Thymus (tissue), 11 donors: ENCODE data around the gene NRXN2. TPM values are rescaled to one million over a fixed set of nuclear protein-coding genes. Genes with fewer than 3 reads are reported as not detected.

Experiments used
- DNase-seq, 9 donors: peaks; one replicate each; pipeline ENCODE4 v3.0.0-alpha.2; 2013; ENCODE audit warnings: low spot score in 9 of 9, low read depth in 6 of 9, missing footprints in 1 of 9
- H3K27ac ChIP-seq, 2 donors: one replicate each; pipeline ENCODE4 v1.5.1; 2013; ENCODE audit warnings: control low read depth in 1 of 2, low read depth in 1 of 2, low read length in 1 of 2, mild to moderate bottlenecking in 1 of 2, moderate library complexity in 1 of 2
- H3K27me3 ChIP-seq, 2 donors: one replicate each; pipeline ENCODE4 v1.5.1; 2013; ENCODE audit warnings: low read length in 1 of 2; ENCODE audit not compliant: control insufficient read depth in 2 of 2, insufficient read depth in 1 of 2
- H3K36me3 ChIP-seq, 2 donors: one replicate each; pipeline ENCODE4 v1.5.1; 2013; ENCODE audit warnings: low read length in 1 of 2, mild to moderate bottlenecking in 1 of 2, moderate library complexity in 1 of 2; ENCODE audit not compliant: control insufficient read depth in 2 of 2, insufficient read depth in 2 of 2
- H3K4me1 ChIP-seq, 2 donors: one replicate each; pipeline ENCODE4 v1.5.1; 2013; ENCODE audit warnings: low read length in 2 of 2; ENCODE audit not compliant: control insufficient read depth in 2 of 2, insufficient read depth in 2 of 2
- H3K4me3 ChIP-seq, 2 donors: one replicate each; pipeline ENCODE4 v1.5.1; 2013; ENCODE audit warnings: low read length in 2 of 2, control low read depth in 1 of 2, mild to moderate bottlenecking in 1 of 2
- H3K9me3 ChIP-seq, 2 donors: one replicate each; pipeline ENCODE4 v1.5.1; 2013; ENCODE audit warnings: low read length in 1 of 2, mild to moderate bottlenecking in 1 of 2; ENCODE audit not compliant: control insufficient read depth in 2 of 2, insufficient read depth in 1 of 2
- WGBS: extraction: QIAGEN DNeasy Blood & Tissue Kit; methylation state at CpG from one replicate; pipeline ENCODE4 v1.1.7; 2013; 5-methylcytosine and 5-hydroxymethylcytosine counted together
- polyA plus RNA-seq: library from polyadenylated mRNA; stranded (reverse); fragments of 200-250 nt; gene quantifications from one replicate; pipeline ENCODE4 v1.2.3, GENCODE V29; 2013
- total RNA-seq: library from RNA; stranded (reverse); fragments of 120-200 nt; gene quantifications from one replicate; pipeline ENCODE4 v1.2.4, GENCODE V29; 2013
- donor health status: healthy.

The NRXN2 gene
- total and polyA plus RNA-seq, 2 donors = 0.85 to 1.6 TPM

DNA sequence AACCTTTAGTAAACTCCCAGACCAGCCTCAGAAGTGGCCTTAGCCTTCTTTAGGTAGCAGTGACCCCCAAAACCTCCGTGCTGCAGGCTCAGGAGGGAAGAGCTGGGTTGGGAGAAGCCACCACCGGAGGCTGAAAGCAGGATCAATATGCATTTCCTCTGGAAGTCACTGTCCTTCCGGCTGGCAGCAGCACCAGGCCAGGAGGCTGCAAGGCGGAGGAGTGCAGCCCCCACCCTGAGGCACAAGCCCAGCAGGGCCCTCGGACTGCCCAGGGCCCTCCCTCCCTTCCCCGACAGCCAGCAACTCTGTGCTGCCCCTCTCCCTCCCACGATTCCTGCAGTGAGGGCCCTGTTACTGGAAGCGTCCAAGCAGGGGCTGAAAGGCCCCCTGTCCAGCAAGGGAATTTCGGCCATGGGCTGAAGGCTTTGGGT lies 3.2 kb upstream of the NRXN2 start:
- WGBS = 92% methylated on average over 9 of the region's 9 CpGs
- Histone ChIP-seq H3K27me3 (peaks cover 16 to 23% of the 10 kb centered on the region in 2 donors), H3K9me3 (no peaks in the 10 kb centered on the region), H3K36me3 (peaks cover 19 to 21% of the 10 kb centered on the region in 2 donors), H3K27ac (no peak overlapping the region), H3K4me3 (no peak overlapping the region), H3K4me1 (peaks cover 5 to 22% of the 10 kb centered on the region in 2 donors)
- DNase-seq = no peak

DNA sequence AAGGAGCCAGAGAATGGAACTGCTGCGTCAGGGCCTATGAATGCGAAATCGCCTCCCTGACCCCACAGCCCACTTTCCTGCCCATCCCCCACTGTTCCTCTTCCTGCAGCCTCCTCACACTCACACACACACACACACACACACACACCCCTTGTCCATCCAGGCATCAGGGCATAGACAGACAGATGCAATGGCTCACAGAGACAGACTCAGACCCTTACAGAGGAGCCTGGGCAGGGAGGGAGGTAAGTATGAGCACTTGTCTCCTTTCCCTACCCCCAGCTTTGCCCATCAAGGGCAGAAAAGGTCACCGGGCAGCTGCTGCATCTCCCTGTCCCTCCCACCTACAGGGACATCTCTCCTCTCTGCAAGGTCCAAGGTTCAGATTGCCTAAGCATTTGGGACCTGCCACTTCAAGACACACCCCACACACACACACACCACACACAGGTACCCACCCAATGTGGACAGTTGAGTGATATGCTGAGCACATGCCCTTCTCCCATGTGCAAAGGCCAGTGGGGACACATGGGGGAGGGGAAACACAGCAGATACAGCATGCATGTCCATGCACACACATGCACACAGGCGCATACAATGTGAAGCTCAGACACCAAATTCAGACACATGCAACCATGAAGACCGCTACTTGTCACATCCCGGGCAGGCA lies 2.0 kb upstream of the NRXN2 start:
- H3K9me3 ChIP-seq = no peaks in the 10 kb centered on the region
- peaks cover 5 to 22% of the 10 kb centered on the region in 2 donors for H3K4me1 ChIP-seq
- H3K27ac ChIP-seq = no peak overlapping the region
- peaks cover 25 to 36% of the 10 kb centered on the region in 2 donors for H3K27me3 ChIP-seq
- WGBS = 93% methylated on average over 7 of the region's 7 CpGs
- no peak overlapping the region for H3K4me3 ChIP-seq
- DNase-seq = no peak
- peaks cover 11 to 12% of the 10 kb centered on the region in 2 donors for H3K36me3 ChIP-seq

DNA sequence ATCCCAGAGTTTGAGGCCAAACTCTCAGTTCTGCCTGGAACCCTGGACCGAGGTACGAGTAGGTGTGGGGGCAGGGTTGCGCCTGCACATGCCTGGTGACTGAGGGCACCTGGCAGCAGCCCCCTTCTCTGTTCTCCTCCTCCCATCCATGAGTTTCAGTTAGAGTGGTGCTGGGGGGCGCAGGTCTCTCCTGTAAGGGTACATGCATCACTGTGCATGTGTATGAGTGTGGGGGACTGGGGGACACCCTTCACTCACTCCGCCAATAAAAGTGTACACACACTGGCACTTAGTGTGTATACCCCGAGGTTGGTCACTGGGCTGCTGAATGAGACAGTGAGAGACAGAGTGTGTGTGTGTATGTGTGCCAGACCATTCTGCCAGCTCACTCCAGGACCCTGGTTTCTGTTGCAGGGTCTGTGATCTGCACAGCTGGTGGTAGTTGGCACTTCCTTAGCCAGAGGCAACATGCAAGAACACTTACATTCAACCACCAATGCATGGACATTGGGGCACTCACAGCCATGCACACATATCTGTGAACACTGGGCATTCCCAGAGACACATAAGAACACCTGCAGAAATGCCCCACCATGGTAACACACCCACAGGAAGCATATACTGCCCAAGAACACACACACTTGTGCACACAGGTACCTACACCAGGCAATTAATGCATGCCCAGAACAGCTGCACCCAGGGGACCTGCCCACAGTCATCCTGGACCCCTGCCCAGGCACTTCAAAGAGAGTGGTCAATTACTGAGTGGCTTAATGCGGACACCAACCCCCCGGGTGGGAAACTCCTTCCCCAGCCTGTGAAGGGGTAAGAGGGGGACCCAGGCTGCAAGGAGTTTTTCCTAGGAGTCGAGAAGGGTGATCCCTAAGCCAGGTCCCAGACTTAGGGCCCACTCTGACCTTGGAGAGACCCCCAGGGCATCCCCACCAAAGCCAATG lies 1.2 kb upstream of the NRXN2 start:
- Histone ChIP-seq H3K4me3 (no peak overlapping the region), H3K9me3 (no peaks in the 10 kb centered on the region), H3K4me1 (peaks cover 5 to 22% of the 10 kb centered on the region in 2 donors), H3K36me3 (peaks cover 11 to 12% of the 10 kb centered on the region in 2 donors), H3K27me3 (peaks cover 27 to 42% of the 10 kb centered on the region in 2 donors), H3K27ac (no peak overlapping the region)
- no peak for DNase-seq
- 71% methylated on average over 9 of the region's 9 CpGs for WGBS

DNA sequence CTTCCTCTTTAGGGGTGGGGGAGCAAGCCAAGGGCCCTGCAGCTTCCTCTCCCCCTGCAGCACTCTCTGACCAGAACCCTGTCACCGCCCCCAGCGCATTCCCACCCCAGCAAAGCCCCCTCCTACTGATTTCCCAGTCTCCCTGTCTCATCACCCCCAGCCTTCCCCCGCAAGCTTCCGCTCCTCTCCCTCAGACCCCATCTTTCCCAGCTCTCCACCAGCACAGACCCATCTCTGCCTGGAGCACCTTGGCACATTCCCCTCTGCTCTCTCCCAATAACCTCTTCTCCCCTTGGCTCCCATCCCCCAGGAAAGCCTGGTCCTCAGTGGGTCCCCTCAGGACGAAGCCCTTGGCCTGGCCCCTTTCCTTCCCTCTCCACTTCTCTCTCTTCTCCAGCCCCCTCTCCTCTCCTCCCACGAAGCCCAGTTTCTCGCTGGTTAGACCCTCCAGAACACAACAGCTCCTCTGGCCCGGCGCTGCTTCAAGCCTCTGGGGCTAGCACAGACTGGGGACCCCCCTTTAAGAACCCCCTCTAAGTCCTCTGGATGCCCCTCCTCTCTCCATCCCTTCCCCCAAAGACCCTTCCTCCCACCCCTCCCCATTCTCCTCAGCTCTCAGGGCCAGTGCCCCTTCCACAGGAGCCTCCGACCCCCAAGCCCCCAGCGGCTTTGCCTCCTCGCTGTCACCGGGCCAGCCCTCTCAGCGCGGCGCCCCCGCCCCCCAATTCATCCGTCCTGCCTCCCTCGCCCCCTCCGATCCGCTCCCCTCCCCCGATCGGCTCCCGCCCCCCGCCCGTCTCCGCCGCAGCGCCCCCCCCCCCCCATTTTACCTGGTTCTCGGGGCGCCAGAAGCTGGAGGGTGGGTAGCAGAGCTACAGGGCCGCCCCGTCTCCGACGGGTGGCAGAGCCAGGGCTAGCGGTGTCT lies 594 bp downstream of the NRXN2 start:
- H3K27me3 ChIP-seq = peaks cover 30 to 58% of the 10 kb centered on the region in 2 donors
- peak overlapping the region in 1 of 2 donors; percentile 78 for H3K4me3 ChIP-seq
- 13% methylated on average over 35 of the region's 36 CpGs for WGBS
- peaks cover 0 to 2% of the 10 kb centered on the region in 2 donors for H3K36me3 ChIP-seq
- DNase-seq = no peak
- no peak overlapping the region for H3K27ac ChIP-seq
- no peaks in the 10 kb centered on the region for H3K9me3 ChIP-seq
- H3K4me1 ChIP-seq = peaks cover 5 to 22% of the 10 kb centered on the region in 2 donors

DNA sequence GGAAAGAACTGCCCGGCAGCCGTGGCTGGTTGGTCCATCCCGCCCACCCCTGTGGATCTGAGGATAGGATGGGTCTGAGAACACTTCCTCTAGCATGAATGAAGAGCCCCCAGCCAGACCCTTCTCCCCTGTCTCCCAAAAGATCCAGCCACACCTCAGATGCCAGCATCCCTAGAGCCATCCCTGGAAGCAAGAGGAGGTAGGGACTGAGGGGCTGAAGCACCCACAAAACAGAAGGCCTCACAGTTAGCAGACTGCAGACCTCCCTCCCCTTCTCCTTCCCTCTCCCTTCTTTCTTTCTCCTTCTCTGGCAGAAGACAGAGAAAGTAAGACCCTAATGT lies 1.7 kb downstream of the NRXN2 start:
- Histone ChIP-seq H3K36me3 (no peaks in the 10 kb centered on the region), H3K9me3 (no peaks in the 10 kb centered on the region), H3K4me3 (no peak overlapping the region), H3K27me3 (peaks cover 34 to 69% of the 10 kb centered on the region in 2 donors), H3K4me1 (peaks cover 5 to 24% of the 10 kb centered on the region in 2 donors), H3K27ac (no peak overlapping the region)
- 91% methylated on average over 3 of the region's 3 CpGs for WGBS
- no peak for DNase-seq

DNA sequence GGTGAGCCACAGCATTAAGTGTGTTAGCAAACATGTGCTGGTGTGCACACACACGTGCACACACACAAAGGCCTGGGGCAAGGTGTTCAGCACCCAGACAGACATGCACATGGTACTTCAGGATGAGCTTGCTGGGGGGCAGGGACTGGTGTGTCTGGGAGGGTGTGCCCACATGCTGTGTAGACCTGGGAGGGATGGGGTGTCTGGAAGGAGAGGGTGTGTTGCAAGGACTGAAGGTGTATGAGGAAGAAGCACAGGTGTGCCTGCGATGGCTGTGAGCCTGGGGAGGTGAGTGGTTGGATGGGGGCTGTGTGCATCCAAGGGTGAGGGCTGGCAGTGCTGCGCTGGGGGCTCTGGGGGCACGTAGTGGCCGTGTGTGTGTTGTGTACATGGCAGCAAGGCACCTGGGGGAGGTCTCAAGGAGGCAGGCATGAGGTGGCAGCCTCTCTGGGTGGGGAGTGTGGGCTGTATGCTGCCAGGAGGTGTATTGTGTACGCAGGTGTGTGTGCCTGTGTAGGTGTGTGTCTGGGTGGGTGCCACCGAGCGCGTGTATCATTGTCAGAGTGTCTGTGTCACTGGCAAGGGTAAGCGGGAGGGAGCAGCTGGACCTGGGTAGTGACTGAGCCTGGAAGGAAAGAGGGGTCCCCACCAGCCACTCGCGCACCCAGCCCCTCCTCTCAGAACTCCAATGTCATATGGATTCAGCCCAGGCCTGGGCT lies 2.2 kb downstream of the NRXN2 start:
- DNase-seq = no peak
- H3K27me3 ChIP-seq = peaks cover 39 to 74% of the 10 kb centered on the region in 2 donors
- WGBS = 94% methylated on average over 12 of the region's 12 CpGs

DNA sequence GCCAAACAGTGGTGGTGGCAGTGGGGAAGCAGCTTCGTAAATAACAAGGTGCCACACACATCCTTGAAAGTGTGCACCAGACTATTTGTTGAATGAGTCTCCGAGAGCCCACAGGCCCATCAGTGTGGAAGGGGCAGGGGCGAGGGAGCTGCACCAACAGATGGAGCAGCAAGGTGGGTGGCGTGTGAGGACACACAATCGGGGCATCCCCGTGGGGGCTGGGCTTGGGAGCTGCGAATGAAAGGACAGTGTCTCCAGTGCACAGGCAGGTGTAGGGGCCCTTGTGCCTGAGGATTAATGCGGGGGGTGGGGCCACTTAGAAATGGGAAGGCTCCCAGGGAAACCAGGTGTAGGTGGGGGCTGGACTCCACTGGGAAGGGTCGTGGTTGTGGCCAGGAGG lies 2.8 kb downstream of the NRXN2 start:
- DNase-seq = no peak
- peaks cover 5 to 15% of the 10 kb centered on the region in 2 donors for H3K4me1 ChIP-seq
- 90% methylated on average over 9 of the region's 9 CpGs for WGBS
- H3K4me3 ChIP-seq = no peak overlapping the region
- H3K36me3 ChIP-seq = no peaks in the 10 kb centered on the region
- H3K27me3 ChIP-seq = peaks cover 45 to 81% of the 10 kb centered on the region in 2 donors
- H3K9me3 ChIP-seq = no peaks in the 10 kb centered on the region
- H3K27ac ChIP-seq = no peak overlapping the region

More for the DNA sequence above, 2.2 kb downstream of the NRXN2 start:
- H3K4me3 ChIP-seq = no peak overlapping the region
- H3K27ac ChIP-seq = no peak overlapping the region
- peaks cover 5 to 21% of the 10 kb centered on the region in 2 donors for H3K4me1 ChIP-seq
- no peaks in the 10 kb centered on the region for H3K9me3 ChIP-seq
- H3K36me3 ChIP-seq = no peaks in the 10 kb centered on the region

DNA sequence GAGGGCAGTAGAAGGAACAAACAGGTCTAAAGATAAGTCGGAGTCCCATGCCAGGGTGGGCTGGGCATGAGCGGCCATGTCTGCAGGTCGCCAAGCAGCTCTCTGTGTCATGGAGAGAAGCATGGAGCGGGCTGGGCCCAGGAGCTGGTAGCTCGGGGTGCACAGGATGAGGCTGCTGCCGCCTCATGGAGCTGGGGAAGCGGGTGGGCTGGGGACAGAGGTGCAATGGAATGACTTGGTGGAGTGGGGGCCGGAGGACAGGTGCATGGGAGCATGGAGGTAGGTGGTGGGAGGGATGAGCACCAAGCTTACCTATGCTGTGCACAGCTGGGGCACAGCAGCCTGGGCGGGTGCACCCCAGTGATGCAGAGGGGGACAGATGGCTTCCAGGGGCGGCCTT lies 3.6 kb downstream of the NRXN2 start:
- no peak for DNase-seq
- no peaks in the 10 kb centered on the region for H3K9me3 ChIP-seq
- no peak overlapping the region for H3K27ac ChIP-seq
- peaks cover 5 to 12% of the 10 kb centered on the region in 2 donors for H3K4me1 ChIP-seq
- no peaks in the 10 kb centered on the region for H3K36me3 ChIP-seq
- no peak overlapping the region for H3K4me3 ChIP-seq
- H3K27me3 ChIP-seq = peaks cover 52 to 88% of the 10 kb centered on the region in 2 donors
- 95% methylated on average over 10 of the region's 10 CpGs for WGBS
